Measurements from ENCODE around the gene MED31. TPM values are rescaled to one million over a fixed set of nuclear protein-coding genes. Genes with fewer than 3 reads are reported as not detected.

MED31 gene
- total and polyA plus RNA-seq, 2 of the 13 experiments (the other 11 are each of a cell fraction or from before 2014, with no cell fraction given): 19.0 to 20.9 TPM

DNA sequence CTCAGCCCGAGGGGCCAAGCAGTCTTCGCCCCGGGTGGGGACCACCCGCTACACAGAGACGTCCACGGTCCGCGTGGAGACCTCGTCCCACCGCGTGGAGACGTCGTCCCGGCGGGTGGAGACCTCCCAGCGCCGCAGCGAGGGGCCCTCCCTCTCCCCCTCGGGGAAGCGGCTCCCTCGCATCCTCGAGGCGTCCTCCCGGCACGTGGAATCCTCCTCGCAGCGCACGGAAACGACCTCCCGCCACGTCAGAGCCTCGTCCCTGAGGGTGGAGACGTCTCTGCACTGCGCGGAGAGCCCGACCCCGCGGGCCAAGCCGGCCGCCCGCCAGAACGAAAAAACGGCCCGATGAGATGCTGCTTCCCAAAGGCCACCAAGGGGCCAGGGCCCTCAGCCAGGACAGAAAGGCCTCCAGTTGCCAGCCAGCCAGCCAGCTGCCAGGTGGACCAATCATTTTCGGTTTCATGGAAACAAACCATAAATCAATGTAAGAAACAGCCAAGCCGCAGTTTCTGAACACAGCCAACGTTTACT lies 581 bp upstream of the MED31 start (continued):
- TF ChIP-seq, protein P1, sequence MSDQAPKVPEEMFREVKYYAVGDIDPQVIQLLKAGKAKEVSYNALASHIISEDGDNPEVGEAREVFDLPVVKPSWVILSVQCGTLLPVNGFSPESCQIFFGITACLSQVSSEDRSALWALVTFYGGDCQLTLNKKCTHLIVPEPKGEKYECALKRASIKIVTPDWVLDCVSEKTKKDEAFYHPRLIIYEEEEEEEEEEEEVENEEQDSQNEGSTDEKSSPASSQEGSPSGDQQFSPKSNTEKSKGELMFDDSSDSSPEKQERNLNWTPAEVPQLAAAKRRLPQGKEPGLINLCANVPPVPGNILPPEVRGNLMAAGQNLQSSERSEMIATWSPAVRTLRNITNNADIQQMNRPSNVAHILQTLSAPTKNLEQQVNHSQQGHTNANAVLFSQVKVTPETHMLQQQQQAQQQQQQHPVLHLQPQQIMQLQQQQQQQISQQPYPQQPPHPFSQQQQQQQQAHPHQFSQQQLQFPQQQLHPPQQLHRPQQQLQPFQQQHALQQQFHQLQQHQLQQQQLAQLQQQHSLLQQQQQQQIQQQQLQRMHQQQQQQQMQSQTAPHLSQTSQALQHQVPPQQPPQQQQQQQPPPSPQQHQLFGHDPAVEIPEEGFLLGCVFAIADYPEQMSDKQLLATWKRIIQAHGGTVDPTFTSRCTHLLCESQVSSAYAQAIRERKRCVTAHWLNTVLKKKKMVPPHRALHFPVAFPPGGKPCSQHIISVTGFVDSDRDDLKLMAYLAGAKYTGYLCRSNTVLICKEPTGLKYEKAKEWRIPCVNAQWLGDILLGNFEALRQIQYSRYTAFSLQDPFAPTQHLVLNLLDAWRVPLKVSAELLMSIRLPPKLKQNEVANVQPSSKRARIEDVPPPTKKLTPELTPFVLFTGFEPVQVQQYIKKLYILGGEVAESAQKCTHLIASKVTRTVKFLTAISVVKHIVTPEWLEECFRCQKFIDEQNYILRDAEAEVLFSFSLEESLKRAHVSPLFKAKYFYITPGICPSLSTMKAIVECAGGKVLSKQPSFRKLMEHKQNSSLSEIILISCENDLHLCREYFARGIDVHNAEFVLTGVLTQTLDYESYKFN (CRISPR knock-in tag; conservative IDR thresholded peaks at IDR 0.05): peak; percentile 70
- TF ChIP-seq, protein P2, sequence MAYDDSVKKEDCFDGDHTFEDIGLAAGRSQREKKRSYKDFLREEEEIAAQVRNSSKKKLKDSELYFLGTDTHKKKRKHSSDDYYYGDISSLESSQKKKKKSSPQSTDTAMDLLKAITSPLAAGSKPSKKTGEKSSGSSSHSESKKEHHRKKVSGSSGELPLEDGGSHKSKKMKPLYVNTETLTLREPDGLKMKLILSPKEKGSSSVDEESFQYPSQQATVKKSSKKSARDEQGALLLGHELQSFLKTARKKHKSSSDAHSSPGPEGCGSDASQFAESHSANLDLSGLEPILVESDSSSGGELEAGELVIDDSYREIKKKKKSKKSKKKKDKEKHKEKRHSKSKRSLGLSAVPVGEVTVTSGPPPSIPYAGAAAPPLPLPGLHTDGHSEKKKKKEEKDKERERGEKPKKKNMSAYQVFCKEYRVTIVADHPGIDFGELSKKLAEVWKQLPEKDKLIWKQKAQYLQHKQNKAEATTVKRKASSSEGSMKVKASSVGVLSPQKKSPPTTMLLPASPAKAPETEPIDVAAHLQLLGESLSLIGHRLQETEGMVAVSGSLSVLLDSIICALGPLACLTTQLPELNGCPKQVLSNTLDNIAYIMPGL (CRISPR knock-in tag; IDR thresholded peaks at IDR 0.05; ENCODE audit: borderline replicate concordance in 1 of 2, low read depth in 1 of 2): peak; percentile 57 to 89; a peak in 3 of 4 replicates
- TF ChIP-seq BRCA1 (CRISPR knock-in tag; IDR thresholded peaks at IDR 0.05) (0 out of 2 replicates have a peak, but pooled peaks have one; percentile 58), EP300 (IDR thresholded peaks at IDR 0.05; ENCODE audit: low read depth in 2 of 2, low read length in 2 of 2) (no peak), EP300 (CRISPR knock-in tag; IDR thresholded peaks at IDR 0.05; ENCODE audit: borderline replicate concordance) (no peak), HOXD1 (CRISPR knock-in tag; IDR thresholded peaks at IDR 0.05) (peak; percentile 81), IRX3 (CRISPR knock-in tag; IDR thresholded peaks at IDR 0.05; ENCODE audit: borderline replicate concordance, low read depth) (peak; percentile 99), MAFG (CRISPR knock-in tag; IDR thresholded peaks at IDR 0.05) (peak; percentile 75; the same call in 1 of the 2 replicates), HHEX (CRISPR knock-in tag; IDR thresholded peaks at IDR 0.05) (no peak), SALL1 (CRISPR knock-in tag; IDR thresholded peaks at IDR 0.05) (peak; percentile 88), MYC (CRISPR knock-in tag; IDR thresholded peaks at IDR 0.05; ENCODE audit: borderline replicate concordance) (peak; percentile 92), ZNF501 (CRISPR knock-in tag; IDR thresholded peaks at IDR 0.05) (peak; percentile 98), ZNF121 (CRISPR knock-in tag; IDR thresholded peaks at IDR 0.05) (peak; percentile 77), THAP11 (CRISPR knock-in tag; IDR thresholded peaks at IDR 0.05) (no peak), FOXA1 (IDR thresholded peaks at IDR 0.05) (no peak), FOXA1 (CRISPR knock-in tag; IDR thresholded peaks at IDR 0.05) (no peak), U2AF1 (optimal IDR thresholded peaks at IDR 0.05; ENCODE audit: low read depth, low read length) (peak; percentile 88), MTF2 (CRISPR knock-in tag; IDR thresholded peaks at IDR 0.05; ENCODE audit: borderline replicate concordance) (no peak; the same call in 1 of the 2 replicates), NONO (IDR thresholded peaks at IDR 0.05) (no peak), NONO (CRISPR knock-in tag; conservative IDR thresholded peaks at IDR 0.05) (peak; percentile 63; the same call in 1 of the 2 replicates), ZNF790 (CRISPR knock-in tag; IDR thresholded peaks at IDR 0.05; ENCODE audit: borderline replicate concordance) (peak; percentile 93; the same call in 1 of the 2 replicates), THYN1 (CRISPR knock-in tag; IDR thresholded peaks at IDR 0.05; ENCODE audit: borderline replicate concordance, low read depth) (0 out of 2 replicates have a peak, but pooled peaks have one; percentile 35), ZFP36L1 (CRISPR knock-in tag; IDR thresholded peaks at IDR 0.05) (peak; percentile 98; the same call in 1 of the 2 replicates)
- TF ChIP-seq, protein P3, sequence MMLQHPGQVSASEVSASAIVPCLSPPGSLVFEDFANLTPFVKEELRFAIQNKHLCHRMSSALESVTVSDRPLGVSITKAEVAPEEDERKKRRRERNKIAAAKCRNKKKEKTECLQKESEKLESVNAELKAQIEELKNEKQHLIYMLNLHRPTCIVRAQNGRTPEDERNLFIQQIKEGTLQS (CRISPR knock-in tag; IDR thresholded peaks at IDR 0.05): peak; percentile 81; the same call in 1 of the 2 replicates
- TF ChIP-seq, protein P4, sequence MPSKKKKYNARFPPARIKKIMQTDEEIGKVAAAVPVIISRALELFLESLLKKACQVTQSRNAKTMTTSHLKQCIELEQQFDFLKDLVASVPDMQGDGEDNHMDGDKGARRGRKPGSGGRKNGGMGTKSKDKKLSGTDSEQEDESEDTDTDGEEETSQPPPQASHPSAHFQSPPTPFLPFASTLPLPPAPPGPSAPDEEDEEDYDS (CRISPR knock-in tag; IDR thresholded peaks at IDR 0.05): no peak

Measured in HepG2 (cell line).